GM19452 (cell line): ENCODE measurements around the gene SBSN.

Experiments
- ATAC-seq: cut with Tn5 transposase; IDR thresholded peaks from one replicate; pipeline ENCODE4 v1.9.1; 2021; ENCODE audit not compliant: unreplicated experiment

SBSN gene, protein sequence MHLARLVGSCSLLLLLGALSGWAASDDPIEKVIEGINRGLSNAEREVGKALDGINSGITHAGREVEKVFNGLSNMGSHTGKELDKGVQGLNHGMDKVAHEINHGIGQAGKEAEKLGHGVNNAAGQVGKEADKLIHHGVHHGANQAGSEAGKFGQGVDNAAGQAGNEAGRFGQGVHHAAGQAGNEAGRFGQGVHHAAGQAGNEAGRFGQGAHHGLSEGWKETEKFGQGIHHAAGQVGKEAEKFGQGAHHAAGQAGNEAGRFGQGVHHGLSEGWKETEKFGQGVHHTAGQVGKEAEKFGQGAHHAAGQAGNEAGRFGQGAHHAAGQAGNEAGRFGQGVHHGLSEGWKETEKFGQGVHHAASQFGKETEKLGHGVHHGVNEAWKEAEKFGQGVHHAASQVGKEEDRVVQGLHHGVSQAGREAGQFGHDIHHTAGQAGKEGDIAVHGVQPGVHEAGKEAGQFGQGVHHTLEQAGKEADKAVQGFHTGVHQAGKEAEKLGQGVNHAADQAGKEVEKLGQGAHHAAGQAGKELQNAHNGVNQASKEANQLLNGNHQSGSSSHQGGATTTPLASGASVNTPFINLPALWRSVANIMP

DNA sequence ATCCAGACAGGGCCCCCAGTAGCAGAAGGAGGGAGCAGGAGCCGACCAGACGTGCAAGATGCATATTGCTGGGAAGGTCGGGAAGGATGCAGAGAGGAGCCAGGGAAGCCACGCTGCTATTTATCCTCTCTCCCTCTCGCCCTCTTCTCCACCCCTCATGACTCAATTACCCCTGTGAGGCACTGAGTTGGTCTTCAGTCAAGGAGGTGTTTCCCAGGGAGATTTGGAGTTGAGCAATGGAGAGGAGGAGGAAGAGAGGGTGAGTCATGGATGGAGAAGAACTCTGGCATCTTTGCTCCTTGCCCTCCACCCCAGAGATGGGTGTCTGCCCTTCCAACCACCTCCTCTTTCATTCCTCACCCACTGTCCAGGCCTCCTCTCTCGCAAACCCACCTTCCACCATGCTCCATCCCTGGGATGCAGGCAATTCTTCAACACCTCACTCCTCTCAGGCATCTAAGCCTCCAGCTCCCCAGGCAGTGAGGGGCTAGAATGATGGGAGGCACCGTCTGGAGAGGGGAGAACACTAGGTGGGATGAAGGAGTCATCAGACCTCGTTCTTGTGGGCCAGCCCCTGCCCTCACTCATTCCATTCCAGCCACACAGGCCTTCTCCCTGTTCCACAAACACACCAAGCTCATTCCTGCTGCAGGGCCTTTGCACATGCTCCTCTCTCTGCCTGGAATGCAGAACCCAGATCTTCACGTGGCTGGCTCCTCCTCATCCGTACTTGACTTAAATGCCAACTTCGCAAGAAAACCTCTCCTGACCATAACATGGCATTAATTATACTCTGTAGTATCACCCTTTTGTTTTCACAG, at the start of gene SBSN:
TSS of gene SBSN (minus strand) at position 94 of the 821 bp plus-strand sequence. CDS start at position 64, 30 bp downstream.
- ATAC-seq: no peak

DNA sequence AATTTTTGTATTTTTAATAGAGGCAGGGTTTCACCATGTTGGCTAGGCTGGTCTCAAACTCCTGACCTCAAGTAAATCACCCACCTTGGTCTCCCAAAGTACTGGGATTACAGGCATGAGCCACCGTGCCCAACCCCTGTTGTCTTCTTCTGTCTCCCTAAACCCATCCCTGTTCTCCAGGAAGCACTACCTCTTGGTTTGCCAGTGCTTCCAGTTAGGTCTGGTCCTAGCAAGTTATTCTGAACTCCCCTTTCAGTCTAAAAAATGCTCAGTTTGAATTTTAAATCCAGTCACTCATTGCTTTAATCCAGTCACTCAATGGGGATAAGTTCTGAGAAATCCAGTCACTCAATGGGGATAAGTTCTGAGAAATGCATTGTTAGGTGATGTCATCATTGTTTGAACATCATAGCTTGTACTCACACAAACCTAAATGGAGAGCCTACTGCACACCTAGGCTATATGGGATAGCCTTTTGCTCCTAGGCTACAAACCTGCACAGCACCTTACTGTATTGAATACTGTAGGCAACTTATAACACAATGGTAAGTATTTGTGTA, 43.4 kb upstream of the SBSN start:
- no peak for ATAC-seq

DNA sequence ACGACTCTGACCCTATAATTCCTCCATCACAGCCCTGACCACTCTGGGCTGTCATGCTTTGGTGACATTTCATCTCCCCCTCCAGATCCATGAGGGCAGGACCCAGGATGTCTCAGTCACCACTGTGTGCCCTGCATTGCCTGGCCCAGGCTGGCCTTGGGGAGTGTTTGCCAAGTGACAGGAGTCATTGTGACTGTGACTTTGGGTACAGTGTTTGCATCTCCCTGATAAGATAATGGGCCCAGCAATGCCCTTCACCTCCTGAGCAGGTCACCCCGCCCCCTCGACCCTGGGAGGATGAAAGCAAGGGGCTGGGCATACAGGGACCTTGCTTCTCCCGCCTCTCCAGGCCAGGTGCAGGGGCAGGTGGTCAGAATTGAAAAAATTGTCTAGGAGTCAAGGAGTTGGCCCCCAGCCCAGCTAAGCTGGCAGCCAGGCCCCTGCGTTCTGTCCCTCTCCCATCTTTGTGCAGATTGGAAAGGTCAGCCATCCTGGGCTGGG, 41.2 kb upstream of the SBSN start:
- no peak for ATAC-seq

- ATAC-seq: no peak
These were observed 38.6 kb upstream of the SBSN start for GRCh38 chr19:35566738-35567137.

DNA sequence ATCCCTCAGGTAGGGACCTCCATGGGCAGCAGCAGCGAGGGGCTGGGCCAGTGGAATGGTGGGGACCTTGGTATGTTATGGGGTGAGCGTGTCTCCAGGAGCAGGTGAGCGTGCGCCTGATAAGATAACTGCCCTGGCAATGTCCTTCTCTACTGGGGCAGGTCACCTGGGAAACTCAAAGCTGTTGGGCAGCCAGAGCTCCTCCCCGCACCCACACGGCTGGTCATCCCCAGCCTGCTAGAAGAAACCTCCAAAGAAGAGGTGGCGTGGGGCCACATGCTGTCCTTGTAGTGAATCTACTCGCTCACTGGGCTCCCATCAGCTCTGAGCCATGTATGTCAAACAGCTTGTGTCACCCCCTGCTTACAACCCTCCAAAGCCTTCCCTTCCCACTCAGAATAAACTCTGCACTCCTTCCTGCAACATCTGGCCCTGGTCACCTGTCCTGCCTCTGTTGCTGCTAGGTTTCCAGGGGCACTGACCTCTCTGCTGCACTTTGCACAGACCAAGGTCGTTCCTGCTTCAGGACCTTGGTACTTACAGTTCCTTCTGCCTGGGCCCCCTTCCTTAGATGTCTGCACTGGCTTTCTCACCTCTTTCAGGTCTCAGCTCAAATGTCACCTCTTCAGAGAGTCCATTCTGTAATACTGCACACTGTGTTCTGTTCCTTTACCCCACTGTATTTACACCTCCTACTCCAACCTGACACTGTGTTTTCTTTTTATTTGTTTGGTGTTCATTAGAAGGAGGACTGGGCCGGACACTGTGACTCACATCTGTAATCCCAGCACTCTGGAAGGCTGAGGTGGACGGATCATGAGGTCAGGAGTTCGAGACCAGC, 37.1 kb upstream of the SBSN start:
- no peak for ATAC-seq

DNA sequence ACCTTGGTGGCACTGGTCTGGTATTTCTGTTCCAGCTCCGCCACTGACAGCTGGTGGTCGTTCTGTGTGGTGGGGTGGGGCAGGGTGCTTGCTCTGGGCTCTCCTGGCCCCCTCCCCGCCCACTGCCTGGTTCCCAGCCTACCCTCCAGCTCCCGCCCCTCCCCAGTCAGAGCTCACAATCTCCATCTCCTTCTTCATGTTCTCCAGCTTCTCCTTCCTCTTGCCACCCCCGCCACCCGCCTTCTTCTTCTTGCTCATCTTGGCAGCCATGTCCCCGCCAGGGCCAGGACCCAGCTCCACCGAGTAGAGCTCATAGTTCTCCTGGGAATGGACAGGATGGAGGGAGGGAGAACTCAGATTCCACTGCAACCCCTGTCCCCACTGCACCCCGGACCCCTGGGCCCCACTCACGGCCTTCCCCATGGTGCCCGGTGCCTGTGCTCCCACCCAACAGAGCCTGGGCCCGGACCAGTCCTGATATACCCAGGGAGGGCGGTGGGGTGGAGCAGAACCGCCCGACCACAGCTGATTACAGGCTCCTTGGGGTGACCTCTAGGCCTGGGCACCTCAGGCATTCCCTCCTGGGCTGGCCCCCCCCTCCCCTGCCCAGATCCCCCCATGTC, 35.2 kb upstream of the SBSN start, which contains the start of gene ATP4A:
TSS of gene ATP4A (minus strand) at position 452 of the 623 bp plus-strand sequence. CDS start at position 423, 29 bp downstream.
- no peak for ATAC-seq

- no peak for ATAC-seq
These were observed 34.7 kb upstream of the SBSN start for GRCh38 chr19:35562776-35563175.

DNA sequence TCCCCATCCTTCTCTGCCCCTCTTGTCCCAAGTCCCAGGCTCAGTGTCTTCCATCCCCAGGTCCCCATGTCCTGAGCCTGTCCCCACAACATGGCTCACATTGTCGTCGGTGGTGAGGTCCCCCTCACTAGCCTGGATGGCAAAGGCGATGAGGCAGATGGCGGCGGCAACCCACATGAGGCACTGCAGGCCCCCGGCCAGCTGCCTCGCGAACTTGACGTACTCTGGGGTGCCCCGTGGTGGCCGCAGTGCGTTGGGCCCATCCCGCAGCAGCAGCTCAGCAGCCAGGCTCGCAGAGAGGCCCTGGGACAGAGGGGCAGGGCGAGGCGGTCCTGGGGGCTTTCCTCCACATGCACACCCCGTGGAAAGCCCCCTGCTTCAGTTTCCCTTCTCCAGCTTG, 34.2 kb upstream of the SBSN start:
- no peak for ATAC-seq

DNA sequence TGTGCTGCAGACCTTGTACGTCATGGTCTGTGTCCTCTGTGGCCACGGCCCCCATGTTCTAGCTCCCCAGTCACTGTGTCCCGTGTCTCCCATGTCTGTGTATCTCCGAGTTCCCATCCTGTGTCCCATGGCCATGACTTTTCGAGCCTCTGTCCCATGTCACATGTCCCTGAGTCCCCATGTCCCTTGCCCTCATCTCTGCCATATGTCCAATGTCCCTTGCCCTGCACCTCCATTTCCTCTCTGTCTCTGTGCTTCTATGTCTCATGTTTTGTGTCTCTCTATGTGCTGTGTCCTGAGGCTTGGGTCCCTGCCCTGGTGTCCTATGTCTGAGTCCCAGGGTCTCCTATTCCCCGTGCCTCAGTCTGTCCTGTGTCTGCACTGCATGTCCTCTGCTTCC, 33.3 kb upstream of the SBSN start:
- no peak for ATAC-seq

- no peak for ATAC-seq
These were observed 32.6 kb upstream of the SBSN start for GRCh38 chr19:35560677-35561076.

GRCh38 chr19:35560271-35560670, 32.2 kb upstream of the SBSN start:
- ATAC-seq: no peak

- ATAC-seq: no peak
These were observed 31.7 kb upstream of the SBSN start for GRCh38 chr19:35559781-35560180.

- ATAC-seq: peak; percentile 74
These were observed 31.2 kb upstream of the SBSN start for GRCh38 chr19:35559281-35559659.

DNA sequence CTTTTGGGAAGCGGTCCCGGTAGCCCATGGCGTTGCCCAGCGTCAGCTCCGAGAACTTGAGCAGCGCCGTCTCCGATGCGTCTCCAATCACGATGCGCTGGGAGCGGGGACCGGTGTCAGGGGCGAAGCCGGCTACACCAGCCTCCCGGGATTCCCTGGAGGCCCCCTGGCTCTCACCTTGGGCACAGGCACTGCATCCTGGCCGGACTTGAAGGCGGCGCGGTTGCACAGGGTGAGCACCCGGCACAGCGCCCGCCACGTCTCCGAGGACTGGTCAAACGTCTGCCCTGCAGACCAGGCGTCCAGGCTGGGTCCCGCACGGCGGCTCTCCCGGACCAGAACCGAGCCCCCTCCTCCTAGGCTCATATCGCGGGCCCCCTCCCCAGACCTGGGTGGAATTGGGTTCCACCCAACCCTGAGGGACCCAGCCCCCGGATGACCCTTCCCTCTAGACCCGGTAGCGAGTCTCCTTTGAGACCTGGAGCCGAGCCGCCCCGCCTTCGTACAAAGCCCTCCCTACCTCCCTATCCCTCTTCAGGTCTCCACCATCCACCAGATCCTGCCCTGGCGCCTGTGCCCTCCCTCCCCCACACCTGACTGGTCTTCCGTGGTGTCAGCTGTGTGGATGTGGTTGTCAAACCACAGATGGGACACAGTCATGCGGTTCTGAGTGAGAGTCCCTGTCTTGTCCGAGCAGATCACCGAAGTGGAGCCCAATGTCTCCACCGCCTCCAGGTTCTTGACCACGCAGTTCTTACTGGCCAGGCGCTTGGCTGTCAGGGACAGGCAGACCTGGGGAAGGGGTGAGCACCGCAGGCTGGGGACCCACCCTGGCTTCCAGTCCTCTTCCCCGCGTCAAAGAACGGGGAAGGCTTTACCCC, 30.5 kb upstream of the SBSN start:
- ATAC-seq: no peak

- ATAC-seq: no peak
These were observed 29.7 kb upstream of the SBSN start for GRCh38 chr19:35557539-35558399.

- ATAC-seq: no peak
These were observed 28.9 kb upstream of the SBSN start for GRCh38 chr19:35556846-35557538.

GRCh38 chr19:35556025-35556590, 28.0 kb upstream of the SBSN start:
- ATAC-seq: no peak
